Mesenchymal stem cell (in vitro differentiated cells and primary cell): ENCODE data around the gene CYP26C1.

Source experiments
- DNase-seq: peaks from one replicate; pipeline ENCODE4 v3.0.0-alpha.2; 2013
- H2AFZ ChIP-seq: one replicate; pipeline ENCODE4 v1.6.1; 2013; ENCODE audit warnings: low read depth, mild to moderate bottlenecking, control low read depth, inconsistent platforms, low read length, moderate library complexity
- H2AK5ac ChIP-seq: 2 replicates; pipeline ENCODE4 v1.6.1; 2013; ENCODE audit warnings: low read length, moderate library complexity, mild to moderate bottlenecking, inconsistent platforms; ENCODE audit not compliant: severe bottlenecking
- H2BK120ac ChIP-seq: one replicate; pipeline ENCODE4 v1.6.1; 2013; ENCODE audit warnings: low read depth, mild to moderate bottlenecking, inconsistent platforms, low read length, moderate library complexity
- H2BK12ac ChIP-seq, 2 experiments: one replicate each; pipeline ENCODE4 v1.6.1; 2013; ENCODE audit warnings: inconsistent platforms in 2 of 2, low read length in 2 of 2, mild to moderate bottlenecking in 2 of 2, moderate library complexity in 2 of 2, control low read depth in 1 of 2
- H2BK15ac ChIP-seq: one replicate; pipeline ENCODE4 v1.6.1; 2013; ENCODE audit warnings: mild to moderate bottlenecking, low read depth, inconsistent platforms; ENCODE audit not compliant: poor library complexity, severe bottlenecking
- H2BK5ac ChIP-seq: 2 replicates; pipeline ENCODE4 v1.6.1; 2013; ENCODE audit warnings: low read depth, mild to moderate bottlenecking, low read length, control low read depth, inconsistent platforms; ENCODE audit not compliant: poor library complexity, severe bottlenecking
- H3K14ac ChIP-seq, 2 experiments: one replicate each; pipeline ENCODE4 v1.6.1; 2013; ENCODE audit warnings: inconsistent platforms in 2 of 2, low read length in 2 of 2, control low read depth in 1 of 2, mild to moderate bottlenecking in 1 of 2, moderate library complexity in 1 of 2
- H3K18ac ChIP-seq, 2 experiments: one replicate each; pipeline ENCODE4 v1.6.1; 2013; ENCODE audit warnings: inconsistent platforms in 2 of 2, low read length in 2 of 2, control low read depth in 1 of 2, low read depth in 1 of 2, mild to moderate bottlenecking in 1 of 2
- H3K23ac ChIP-seq, 2 experiments: one replicate each; pipeline ENCODE4 v1.6.1; 2013; ENCODE audit warnings: inconsistent platforms in 2 of 2, low read length in 2 of 2, mild to moderate bottlenecking in 2 of 2, moderate library complexity in 2 of 2, control low read depth in 1 of 2
- H3K27ac ChIP-seq: 2 replicates; pipeline ENCODE4 v1.5.1; 2013; ENCODE audit warnings: mild to moderate bottlenecking, moderate library complexity, low read length, control low read depth, inconsistent platforms; ENCODE audit not compliant: poor library complexity, severe bottlenecking
- H3K27me3 ChIP-seq, 2 experiments: 2 replicates each; pipeline versions ENCODE4 v1.6.1 to v1.7.0; 2013; ENCODE audit warnings: low read length in 2 of 2, mild to moderate bottlenecking in 2 of 2, moderate library complexity in 2 of 2, control low read depth in 1 of 2, inconsistent platforms in 1 of 2; ENCODE audit not compliant: control insufficient read depth in 1 of 2, insufficient read depth in 1 of 2
- H3K36me3 ChIP-seq, 2 experiments: 2 replicates each; pipeline versions ENCODE4 v1.6.1 to v1.7.0; 2013; ENCODE audit warnings: low read length in 2 of 2, control low read depth in 1 of 2, inconsistent platforms in 1 of 2, low read depth in 1 of 2, mild to moderate bottlenecking in 1 of 2; ENCODE audit not compliant: insufficient read depth in 2 of 2, control insufficient read depth in 1 of 2
- H3K4ac ChIP-seq, 2 experiments: one replicate each; pipeline ENCODE4 v1.6.1; 2013; ENCODE audit warnings: inconsistent platforms in 2 of 2, low read length in 2 of 2, mild to moderate bottlenecking in 2 of 2, moderate library complexity in 2 of 2, control low read depth in 1 of 2, low read depth in 1 of 2
- H3K4me1 ChIP-seq: 2 replicates; pipeline ENCODE4 v1.6.1; 2013; ENCODE audit warnings: low read depth, low read length, control low read depth; ENCODE audit not compliant: control insufficient read depth, insufficient read depth
- H3K4me2 ChIP-seq: 2 replicates; pipeline ENCODE4 v1.6.1; 2013; ENCODE audit warnings: low read length, mild to moderate bottlenecking, inconsistent platforms; ENCODE audit not compliant: poor library complexity, severe bottlenecking
- H3K4me3 ChIP-seq, 2 experiments: 2 replicates each; pipeline versions ENCODE4 v1.5.1 to v1.7.0; 2013; ENCODE audit warnings: low read length in 2 of 2, mild to moderate bottlenecking in 2 of 2, control low read depth in 1 of 2, low read depth in 1 of 2; ENCODE audit not compliant: insufficient read depth in 1 of 2
- H3K79me1 ChIP-seq: replicated peaks from 2 replicates; pipeline ENCODE4 v1.6.1; 2013; ENCODE audit warnings: mild to moderate bottlenecking, control low read depth, low read length, inconsistent platforms; ENCODE audit not compliant: poor library complexity, severe bottlenecking
- H3K9ac ChIP-seq: 2 replicates; pipeline ENCODE4 v1.7.0; 2013; ENCODE audit warnings: mild to moderate bottlenecking, low read length, moderate library complexity
- H3K9me3 ChIP-seq: 2 replicates; pipeline ENCODE4 v1.7.0; 2013; ENCODE audit warnings: mild to moderate bottlenecking, low read length; ENCODE audit not compliant: control insufficient read depth
- H4K8ac ChIP-seq: one replicate; pipeline ENCODE4 v1.6.1; 2013; ENCODE audit warnings: inconsistent platforms, mild to moderate bottlenecking, low read length, moderate library complexity
- H4K91ac ChIP-seq: one replicate; pipeline ENCODE4 v1.6.1; 2013; ENCODE audit warnings: mild to moderate bottlenecking, low read length, inconsistent platforms
- WGBS: methylation state at CpG from one replicate; pipeline ENCODE4 v1.1.7; 2013; ENCODE audit warnings: mixed read lengths; 5-methylcytosine and 5-hydroxymethylcytosine counted together

The CYP26C1 gene

GRCh38 chr10:93096901-93097300 is 36.3 kb downstream of the CYP26C1 start:
- no peak overlapping the region for H3K4ac ChIP-seq
- no peak overlapping the region for H2BK120ac ChIP-seq
- no peak overlapping the region for H2BK15ac ChIP-seq
- no peaks in the 10 kb centered on the region for H3K79me1 ChIP-seq
- no peak for DNase-seq
- no peak overlapping the region for H3K14ac ChIP-seq
- H3K27me3 ChIP-seq = peaks cover 16 to 17% of the 10 kb centered on the region in 2 experiments
- H3K9me3 ChIP-seq = no peaks in the 10 kb centered on the region
- no peak overlapping the region for H3K4me2 ChIP-seq
- no peak overlapping the region for H4K91ac ChIP-seq
- H3K23ac ChIP-seq = no peak overlapping the region
- no peak overlapping the region for H3K4me3 ChIP-seq
- H3K4me1 ChIP-seq = no peaks in the 10 kb centered on the region
- no peak overlapping the region for H4K8ac ChIP-seq
- H3K36me3 ChIP-seq = no peaks in the 10 kb centered on the region
- no peak overlapping the region for H3K9ac ChIP-seq
- no peak overlapping the region for H2AK5ac ChIP-seq
- 63% methylated on average over 5 of the region's 5 CpGs for WGBS
- H2BK5ac ChIP-seq = no peak overlapping the region
- H3K27ac ChIP-seq = no peak overlapping the region
- H3K18ac ChIP-seq = no peak overlapping the region
- H2BK12ac ChIP-seq = no peak overlapping the region
- no peak overlapping the region for H2AFZ ChIP-seq

- Histone ChIP-seq H2BK120ac (no peak overlapping the region), H2AK5ac (no peak overlapping the region), H3K23ac (no peak overlapping the region), H4K91ac (no peak overlapping the region), H3K9ac (no peak overlapping the region), H3K4me3 (no peak overlapping the region), H2BK12ac (no peak overlapping the region), H4K8ac (no peak overlapping the region), H2BK5ac (no peak overlapping the region), H2AFZ (no peak overlapping the region), H3K14ac (no peak overlapping the region), H3K27me3 (peaks cover 16 to 17% of the 10 kb centered on the region in 2 experiments), H3K9me3 (no peaks in the 10 kb centered on the region), H3K27ac (no peak overlapping the region), H3K18ac (no peak overlapping the region), H2BK15ac (no peak overlapping the region), H3K36me3 (no peaks in the 10 kb centered on the region), H3K4me2 (no peak overlapping the region), H3K79me1 (no peaks in the 10 kb centered on the region), H3K4me1 (no peaks in the 10 kb centered on the region), H3K4ac (no peak overlapping the region)
- 58% methylated on average over 9 of the region's 9 CpGs for WGBS
- DNase-seq = no peak
Observed at GRCh38 chr10:93097386-93097785, 36.8 kb downstream of the CYP26C1 start.

GRCh38 chr10:93098816-93099215 is 38.2 kb downstream of the CYP26C1 start:
- no peak overlapping the region for H2AFZ ChIP-seq
- no peak overlapping the region for H4K8ac ChIP-seq
- H3K9ac ChIP-seq = no peak overlapping the region
- no peak overlapping the region for H3K18ac ChIP-seq
- no peak overlapping the region for H2BK120ac ChIP-seq
- H3K14ac ChIP-seq = no peak overlapping the region
- no peak overlapping the region for H3K4me2 ChIP-seq
- no peak overlapping the region for H3K4ac ChIP-seq
- no peak for DNase-seq
- H3K27me3 ChIP-seq = peaks cover 16 to 17% of the 10 kb centered on the region in 2 experiments
- H2BK12ac ChIP-seq = no peak overlapping the region
- no peak overlapping the region for H3K27ac ChIP-seq
- no peak overlapping the region for H3K23ac ChIP-seq
- H2AK5ac ChIP-seq = no peak overlapping the region
- H3K79me1 ChIP-seq = no peaks in the 10 kb centered on the region
- H3K36me3 ChIP-seq = no peaks in the 10 kb centered on the region
- H3K4me1 ChIP-seq = no peaks in the 10 kb centered on the region
- no peak overlapping the region for H2BK15ac ChIP-seq
- H3K9me3 ChIP-seq = peaks cover 5% of the 10 kb centered on the region
- no peak overlapping the region for H2BK5ac ChIP-seq
- WGBS = 73% methylated on average over 2 of the region's 3 CpGs
- no peak overlapping the region for H4K91ac ChIP-seq
- H3K4me3 ChIP-seq = no peak overlapping the region

- no peak overlapping the region for H2AFZ ChIP-seq
- no peaks in the 10 kb centered on the region for H3K79me1 ChIP-seq
- no peak overlapping the region for H2BK120ac ChIP-seq
- H3K4me1 ChIP-seq = no peaks in the 10 kb centered on the region
- no peak overlapping the region for H2AK5ac ChIP-seq
- H3K9me3 ChIP-seq = peaks cover 8% of the 10 kb centered on the region
- no peak overlapping the region for H4K91ac ChIP-seq
- WGBS = 94% methylated on average over 7 of the region's 7 CpGs
- no peak for DNase-seq
- no peak overlapping the region for H3K4ac ChIP-seq
- H2BK5ac ChIP-seq = no peak overlapping the region
- H3K27ac ChIP-seq = no peak overlapping the region
- H3K9ac ChIP-seq = no peak overlapping the region
- H3K18ac ChIP-seq = no peak overlapping the region
- peaks cover 11 to 12% of the 10 kb centered on the region in 2 experiments for H3K27me3 ChIP-seq
- no peak overlapping the region for H3K4me3 ChIP-seq
- no peak overlapping the region for H3K23ac ChIP-seq
- H3K14ac ChIP-seq = no peak overlapping the region
- H4K8ac ChIP-seq = no peak overlapping the region
- no peak overlapping the region for H3K4me2 ChIP-seq
- H3K36me3 ChIP-seq = no peaks in the 10 kb centered on the region
- no peak overlapping the region for H2BK15ac ChIP-seq
- H2BK12ac ChIP-seq = no peak overlapping the region
Observed at GRCh38 chr10:93099670-93100069, 39.1 kb downstream of the CYP26C1 start.
